Measurements from ENCODE around the gene FTH1.
"Not testable (repeated sequence)": the region's sequence is repeated elsewhere in the genome, so short reads cannot be mapped to it uniquely, and the experiment has no call there.

FTH1 gene

DNA sequence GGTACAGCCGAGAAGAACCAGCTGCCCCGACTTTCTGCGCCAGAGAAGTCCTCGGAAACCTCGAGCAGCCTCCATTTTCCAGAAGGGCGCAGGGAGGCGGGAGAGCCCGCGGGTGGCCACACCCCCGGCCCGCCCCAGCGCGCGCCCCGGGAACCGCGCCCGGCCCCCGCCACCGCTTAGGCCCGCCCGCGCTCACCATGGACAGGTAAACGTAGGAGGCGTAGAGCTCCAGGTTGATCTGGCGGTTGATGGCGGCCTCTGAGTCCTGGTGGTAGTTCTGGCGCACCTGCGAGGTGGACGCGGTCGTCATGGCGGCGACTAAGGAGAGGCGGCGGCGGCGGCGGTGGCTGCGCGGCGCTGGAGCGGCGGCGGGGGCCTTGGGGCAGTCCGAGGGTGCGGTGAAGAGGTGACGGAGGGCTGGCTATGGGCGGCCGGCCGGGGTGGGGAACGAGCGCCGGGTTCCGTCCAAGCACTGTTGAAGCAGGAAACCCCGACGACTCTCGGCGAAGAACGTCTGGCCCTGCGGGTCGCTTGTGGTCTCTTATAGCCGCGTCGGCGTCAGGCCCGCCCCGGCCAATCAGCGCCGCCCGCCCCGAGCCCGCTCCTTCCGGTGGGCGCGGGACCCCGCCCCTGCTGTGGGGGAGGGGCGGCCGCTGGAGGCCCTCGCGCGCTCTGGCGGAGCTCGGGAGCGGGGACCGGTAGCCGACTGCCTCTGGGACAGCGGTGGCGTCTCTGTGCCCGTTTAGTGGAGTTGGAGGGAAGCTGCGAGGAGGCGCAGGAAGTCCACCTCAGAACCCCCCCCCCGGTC is at the start of gene FTH1:
TSS of gene FTH1 (minus strand) at position 519 of the 808 bp plus-strand sequence. CDS start at position 310, 209 bp downstream.
- DNase-seq (ENCODE audit: low spot score), result peak; percentile 95

DNA sequence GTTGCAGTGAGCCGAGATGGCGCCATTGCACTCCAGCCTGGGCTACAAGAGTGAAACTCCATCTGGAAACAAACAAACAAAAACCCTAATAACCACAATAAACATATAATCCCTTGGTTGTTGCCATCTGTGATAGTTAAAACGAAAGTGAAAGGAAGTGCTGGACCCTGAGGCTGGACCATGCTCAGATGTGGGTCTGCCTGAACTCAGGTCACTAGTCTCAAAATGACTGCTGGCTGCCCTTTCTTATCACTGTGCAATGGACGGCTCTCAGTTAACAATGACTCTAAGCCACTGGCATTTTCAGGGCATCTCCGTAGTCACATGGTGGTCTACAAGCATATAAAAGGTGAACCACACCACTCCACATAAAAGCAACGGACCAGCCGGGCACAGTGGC is 48.2 kb upstream of the FTH1 start:
- DNase-seq (ENCODE audit: low spot score), result no peak

DNA sequence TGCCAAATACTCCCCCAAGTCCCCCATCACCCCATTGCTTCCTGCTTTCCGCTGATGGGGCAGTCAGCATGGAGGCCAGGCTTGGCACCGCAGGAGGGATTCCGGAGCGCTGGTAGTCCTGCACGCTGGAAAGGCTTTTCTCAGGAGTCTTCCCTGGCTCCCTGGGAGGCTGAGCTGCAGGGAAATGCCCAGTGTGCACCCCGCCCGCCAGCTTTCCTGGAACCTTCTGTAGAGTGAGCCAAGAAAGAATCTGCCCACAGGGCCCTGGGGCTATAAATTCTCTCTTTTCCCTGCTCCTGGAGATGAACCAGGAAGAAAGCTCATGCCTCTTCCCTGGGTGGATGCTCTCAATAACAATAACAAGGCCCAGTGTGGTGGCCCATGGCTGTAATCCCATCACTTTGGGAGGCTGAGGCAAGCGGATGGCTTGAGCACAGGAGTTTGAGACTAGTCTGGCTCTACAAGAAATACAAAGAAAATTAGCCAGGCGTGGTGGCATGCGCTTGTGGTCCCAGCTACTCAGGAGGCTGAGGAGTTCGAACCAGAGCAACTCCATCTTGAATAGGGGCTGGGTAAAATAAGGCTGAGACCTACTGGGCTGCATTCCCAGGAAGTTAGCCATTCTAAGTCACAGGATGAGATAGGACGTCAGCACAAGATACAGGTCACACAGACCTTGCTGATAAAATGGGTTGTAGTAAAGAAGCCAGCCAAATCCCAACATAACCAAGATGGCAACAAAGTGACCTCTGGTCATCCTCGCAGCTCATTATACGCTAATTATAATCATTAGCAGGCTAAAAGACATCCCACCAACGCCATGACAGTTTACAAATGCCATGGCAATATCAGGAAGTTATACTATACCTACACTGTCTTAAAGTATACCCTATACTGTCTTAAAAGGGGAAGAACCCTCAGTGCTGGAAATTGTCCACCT is 46.4 kb upstream of the FTH1 start:
- DNase-seq (ENCODE audit: low spot score), result peak; percentile 75

DNA sequence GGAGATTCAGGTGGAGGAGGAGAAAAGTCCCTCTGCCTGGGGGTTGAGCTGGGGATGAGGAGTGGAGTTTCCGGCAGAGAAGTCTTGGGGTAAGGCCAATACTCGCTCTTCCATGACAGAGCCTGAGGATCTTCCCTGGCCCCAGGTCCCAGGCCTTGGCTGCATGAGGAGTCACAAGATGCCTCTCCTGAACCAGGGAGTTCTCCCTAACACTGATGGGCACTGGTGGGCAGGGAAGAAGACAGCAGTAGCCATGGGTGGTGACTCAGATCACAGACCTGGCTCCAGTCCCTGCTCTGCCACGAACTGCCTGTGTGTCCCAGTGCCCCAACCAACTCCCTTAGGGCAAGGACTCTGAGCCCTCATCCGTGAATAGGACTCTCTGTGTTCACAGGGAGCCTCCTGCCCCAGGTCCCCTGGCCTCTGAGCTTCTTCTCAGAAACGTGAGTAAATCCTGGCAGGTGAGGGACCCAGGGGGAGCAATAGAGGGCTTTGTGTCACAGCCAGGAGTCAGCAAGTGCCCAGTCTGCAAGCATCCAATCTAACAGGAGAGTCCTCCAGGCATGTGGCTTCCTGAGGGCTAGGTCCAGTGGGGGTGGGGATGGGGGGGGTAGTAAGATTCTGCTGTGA is 45.5 kb upstream of the FTH1 start:
- DNase-seq (ENCODE audit: low spot score), result peak; percentile 94

DNA sequence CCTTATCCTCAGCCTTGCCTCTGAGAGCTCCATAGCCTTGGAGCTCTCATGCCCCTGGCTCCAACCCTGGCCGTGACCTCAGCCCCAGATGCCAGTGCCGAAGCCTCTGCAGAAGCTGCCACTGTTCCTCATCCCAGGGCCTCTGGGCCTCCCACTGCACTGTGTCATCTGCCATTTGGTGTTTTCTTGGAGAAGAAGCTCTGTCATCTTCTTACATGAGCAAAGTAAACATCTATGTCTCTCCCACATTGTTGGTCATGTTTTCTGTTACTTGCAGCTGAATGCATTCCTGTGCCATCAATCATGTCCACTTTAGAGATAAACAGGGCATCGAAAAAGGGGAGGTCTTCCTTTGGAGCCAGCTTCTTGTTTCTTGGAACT is 45.0 kb upstream of the FTH1 start:
- DNase-seq (ENCODE audit: low spot score), result no peak

DNA sequence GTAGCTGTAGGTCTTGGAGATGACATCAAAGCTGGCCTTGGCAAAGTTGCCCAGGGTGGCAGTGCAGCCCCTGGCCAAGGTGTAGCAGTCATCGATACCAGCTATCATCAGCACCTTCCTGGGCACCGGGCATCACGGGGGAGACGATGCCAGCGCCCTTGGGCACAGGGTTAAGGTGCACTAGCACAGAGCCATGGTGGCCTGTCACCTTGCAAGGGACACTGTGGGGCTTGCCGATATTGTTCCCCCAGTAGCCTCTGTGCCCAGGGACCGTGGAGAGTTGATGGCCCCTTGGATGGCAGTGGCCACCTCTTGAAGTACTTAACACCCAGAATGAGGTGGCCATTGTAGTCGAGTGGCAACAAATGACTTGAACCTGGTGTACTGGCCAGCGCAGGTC is 44.4 kb upstream of the FTH1 start:
- DNase-seq (ENCODE audit: low spot score), result no peak

DNA sequence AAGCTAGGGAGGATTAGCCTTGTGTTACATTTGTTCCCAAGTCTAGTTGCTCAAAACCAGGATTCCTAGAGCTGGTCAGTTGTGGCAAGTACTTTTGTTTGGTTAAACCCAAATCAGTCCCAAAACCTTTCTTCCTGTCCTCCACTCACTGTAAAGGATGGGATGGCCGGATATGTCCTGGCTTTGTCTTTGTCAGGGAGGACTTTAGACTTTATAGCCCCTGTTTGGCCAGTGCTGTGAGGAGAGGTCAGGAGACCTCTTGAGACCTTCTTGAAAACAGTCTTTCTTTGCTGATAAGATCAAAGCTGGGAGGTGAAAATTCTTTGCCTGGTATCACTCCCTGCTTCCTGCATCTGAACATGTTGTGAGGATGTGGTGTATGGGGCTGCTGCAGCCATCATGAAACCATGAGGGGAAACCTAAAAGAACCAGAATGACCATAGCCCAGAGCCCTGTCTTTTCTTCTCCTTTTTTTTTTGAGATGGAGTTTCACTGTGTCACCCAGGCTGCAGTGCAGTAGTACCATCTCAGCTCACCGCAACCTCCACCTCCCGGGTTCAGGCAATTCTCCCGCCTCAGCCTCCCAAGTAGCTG is 43.6 kb upstream of the FTH1 start:
- DNase-seq (ENCODE audit: low spot score), result no peak

DNA sequence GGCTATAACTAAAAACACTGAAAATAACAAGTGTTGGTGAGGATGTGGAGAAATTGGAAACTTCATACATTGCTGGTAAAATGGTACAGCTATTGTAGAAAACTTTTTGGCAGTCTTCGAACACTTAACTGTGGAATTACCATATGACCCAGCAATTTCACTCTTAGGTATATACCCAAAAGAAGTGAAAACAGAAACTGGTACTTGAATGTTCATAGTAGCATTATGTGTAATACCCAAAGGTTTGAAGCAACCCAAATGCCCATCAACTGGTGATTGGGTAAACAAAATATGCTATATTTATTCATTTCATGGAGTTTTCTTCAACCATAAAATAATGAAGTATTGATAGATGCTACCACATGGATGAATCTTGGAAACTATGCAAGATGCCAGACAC is 40.8 kb upstream of the FTH1 start:
- DNase-seq (ENCODE audit: low spot score), result no peak

DNA sequence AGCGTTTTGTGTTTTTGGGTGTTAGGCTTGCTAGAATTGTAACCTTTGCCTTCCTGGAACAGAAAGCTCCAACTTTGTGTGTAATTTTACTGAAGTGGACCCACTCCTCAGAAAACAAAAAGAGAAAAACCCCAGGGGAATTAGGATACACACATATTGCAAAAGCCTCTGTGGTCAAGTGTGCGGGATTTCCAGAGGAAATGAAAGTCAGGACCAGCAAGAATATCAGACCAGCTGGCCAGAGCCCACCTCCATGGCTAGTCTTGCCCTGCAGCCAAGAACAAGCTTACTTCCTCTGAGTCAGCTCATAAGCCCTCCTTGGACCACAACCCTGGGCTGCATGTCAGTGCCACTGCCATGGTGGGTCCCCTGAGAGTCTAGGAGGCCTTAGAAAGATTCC is 37.0 kb upstream of the FTH1 start:
- peak; percentile 63 for DNase-seq (ENCODE audit: low spot score)

DNA sequence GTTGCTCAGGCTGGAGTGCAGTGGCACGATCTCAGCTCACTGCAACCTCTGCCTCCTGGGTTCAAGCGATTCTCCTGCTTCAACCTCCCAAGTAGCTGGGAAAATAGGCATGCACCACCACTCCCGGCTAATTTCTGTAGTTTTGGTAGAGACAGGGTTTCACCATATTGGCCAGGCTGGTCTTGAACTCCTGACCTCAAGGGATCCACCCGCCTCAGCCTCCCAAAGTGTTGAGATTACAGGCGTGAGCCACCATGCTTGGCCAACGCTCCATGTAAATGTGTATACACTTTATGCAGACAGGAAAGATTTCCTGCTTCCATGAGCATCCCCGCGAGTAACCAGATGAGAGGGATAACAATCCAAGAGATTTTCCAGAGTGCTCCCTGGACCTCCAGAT is 34.8 kb upstream of the FTH1 start:
- not testable (repeated sequence) for DNase-seq (ENCODE audit: low spot score)

DNA sequence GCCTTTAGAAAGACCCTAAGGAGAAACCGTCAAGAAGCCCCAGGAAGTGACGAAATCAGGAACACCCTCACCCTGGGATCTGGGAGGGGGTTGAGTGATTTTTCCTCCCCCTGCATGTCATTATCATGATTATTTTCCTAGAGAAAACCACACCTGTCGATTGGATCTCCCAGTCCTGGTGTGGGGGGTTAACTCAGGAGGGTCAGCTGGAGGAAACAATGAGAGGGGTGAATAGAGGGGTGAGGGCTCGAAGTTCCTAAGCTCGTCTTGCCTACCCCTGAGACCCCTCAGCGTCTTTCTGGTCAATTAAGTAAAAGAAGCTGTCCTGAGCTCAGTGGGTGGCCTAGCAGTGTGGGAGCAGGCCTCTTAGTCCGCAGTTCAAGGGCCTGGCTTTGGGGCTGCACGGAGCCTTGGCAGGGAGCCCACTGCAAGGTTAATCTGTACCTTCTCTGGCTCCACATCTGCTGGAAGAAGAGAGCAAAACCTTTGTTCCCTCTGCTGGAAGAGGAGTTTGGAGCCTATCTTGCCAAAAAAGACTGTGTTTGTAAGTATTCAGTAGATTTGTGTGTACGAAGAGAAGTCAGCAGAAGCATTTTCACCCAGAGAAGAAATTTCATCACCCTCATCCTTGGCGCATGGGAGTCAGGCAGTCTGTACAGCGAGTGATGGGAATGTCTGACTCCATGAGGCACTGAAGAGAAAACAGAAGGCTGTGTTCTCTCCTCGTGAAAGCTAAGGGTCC is 34.2 kb upstream of the FTH1 start:
- peak; percentile 74 for DNase-seq (ENCODE audit: low spot score)

DNA sequence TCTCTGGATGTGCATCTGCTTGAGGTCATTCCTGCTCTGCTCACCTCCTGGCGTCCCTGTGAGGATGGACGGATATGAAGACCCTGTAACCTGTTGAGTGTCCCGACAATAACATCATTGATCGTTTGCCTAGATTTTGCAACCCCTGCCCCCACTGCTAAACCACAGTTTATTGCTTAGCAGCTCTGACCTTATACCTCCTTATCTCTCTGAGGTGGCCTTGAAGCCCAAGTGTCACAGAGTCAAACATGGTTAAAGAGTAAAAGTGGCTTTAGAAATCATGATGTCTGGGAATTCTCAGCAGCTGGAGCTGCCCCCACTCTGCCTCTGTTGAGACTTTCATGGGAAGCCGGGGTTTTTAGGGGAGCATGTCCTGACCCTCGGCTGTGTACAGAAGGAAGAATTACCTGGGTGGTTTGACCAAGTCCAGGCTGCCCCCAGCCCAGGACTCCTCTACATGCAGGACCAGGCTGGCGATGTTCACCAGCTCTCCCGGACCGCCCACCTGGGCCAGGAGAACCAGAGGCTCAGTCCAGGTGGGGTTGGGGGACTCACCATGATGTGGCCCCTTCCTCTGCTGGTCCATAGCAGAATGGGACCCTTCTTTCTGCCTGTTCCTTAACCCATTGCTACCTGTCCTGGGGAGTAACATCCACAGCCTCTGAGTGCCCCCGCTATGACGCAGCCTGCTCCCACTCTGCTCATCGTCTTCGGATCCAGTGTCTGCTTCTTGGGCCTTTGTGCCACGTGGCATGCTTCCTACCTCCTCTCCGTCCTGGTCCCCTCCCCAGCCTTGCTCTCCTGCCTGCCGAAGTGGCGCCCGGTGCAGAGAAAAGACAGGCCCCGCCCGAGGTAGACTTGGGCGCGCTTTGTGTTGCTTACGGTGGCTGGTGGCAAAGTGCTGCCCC is 33.4 kb upstream of the FTH1 start:
- no peak for DNase-seq (ENCODE audit: low spot score)

DNA sequence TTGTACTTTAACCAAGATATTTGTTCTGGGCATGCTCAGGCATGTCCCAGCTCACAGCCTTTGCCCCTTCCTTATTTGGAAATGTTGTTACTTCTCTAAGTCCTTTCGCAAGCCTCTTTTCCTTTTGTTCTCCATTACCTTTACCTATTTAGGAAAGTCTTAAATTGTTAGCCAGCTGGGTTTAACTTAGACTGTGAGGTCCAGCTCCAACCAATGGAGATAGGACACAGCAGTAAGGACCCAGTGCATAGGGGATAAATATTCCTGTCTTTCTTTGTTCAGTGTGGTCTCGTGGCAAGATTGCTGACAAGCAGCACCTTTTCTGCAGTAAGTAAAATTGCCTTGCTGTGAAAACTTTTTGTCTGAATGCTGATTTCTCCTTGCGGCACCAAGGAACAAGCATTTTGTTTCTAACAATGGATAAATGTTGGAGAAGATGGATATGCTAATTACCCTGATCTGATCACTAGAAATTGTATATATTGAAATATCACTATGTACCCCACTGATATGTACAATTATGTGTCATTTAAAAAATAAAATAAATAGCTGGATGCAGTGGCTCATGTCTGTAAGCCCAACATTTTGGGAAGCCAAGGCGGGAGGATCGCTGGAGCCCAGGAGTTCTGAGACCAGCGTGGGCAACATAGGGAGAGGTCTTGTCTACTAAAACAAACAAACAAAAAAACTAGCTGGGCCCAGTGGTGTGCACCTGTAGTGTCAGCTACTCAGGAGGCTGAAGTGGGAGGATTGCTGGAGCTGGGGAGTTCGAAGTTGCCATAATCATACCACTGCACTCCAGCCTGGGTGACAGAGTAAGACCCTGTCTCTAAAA is 31.9 kb upstream of the FTH1 start:
- DNase-seq (ENCODE audit: low spot score), result no peak

DNA sequence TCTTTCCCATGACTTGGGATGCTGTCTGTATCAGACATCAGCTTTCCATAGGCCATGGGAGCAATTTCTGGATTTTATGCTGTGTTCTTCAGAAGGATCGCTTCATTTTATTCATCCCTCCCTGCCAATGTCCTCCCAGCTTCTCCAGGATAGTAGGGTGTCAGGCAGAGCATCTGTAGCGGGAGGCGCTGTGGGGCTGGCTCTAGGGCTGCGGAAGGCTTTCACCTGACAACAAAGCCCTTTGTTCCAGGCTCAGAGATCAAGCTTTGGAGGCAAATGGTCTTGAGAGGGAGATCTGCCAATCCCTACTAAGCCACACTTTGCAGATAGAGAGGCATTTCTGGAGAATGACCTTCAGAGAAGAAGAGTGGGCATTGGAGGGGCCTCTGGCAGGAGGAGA is 29.5 kb upstream of the FTH1 start:
- DNase-seq (ENCODE audit: low spot score), result no peak

DNA sequence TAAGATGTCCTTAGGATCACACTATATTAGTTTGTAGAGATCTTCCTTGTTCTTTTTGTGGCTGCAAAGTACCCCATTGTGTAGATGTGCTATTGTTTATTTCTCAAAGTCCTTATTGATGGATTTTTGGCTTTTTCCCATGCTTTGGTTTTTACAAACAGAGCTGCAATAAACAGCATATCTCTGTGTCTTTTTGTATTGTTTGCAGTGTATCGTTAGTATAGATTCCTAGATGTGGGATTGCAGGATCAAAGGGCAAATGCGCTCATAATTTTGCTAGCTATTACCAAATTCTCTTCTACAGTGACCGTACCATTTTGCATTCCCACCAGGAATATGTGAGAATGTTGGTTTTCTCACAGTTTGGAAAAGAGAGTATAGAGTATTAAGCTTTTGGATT is 27.5 kb upstream of the FTH1 start:
- DNase-seq (ENCODE audit: low spot score), result no peak

DNA sequence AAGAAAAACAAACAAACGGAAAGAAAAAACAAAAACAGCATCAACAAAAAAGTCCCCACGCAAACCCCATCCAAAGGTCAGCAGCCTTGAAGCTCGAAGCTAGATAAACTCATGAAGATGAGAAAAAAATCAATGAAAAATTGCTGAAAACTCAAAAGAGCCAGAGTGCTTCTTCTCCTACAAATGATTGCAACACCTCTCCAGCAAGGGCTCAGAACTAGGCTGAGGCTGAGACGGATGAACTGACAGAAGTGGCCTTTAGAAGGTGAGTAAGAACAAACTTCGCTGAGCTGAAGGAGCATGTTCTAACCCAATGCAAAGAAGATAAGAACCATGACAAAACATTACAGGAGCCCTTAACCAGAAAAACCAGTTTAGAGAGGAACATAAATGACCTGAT is 18.4 kb upstream of the FTH1 start:
- no peak for DNase-seq (ENCODE audit: low spot score)

DNA sequence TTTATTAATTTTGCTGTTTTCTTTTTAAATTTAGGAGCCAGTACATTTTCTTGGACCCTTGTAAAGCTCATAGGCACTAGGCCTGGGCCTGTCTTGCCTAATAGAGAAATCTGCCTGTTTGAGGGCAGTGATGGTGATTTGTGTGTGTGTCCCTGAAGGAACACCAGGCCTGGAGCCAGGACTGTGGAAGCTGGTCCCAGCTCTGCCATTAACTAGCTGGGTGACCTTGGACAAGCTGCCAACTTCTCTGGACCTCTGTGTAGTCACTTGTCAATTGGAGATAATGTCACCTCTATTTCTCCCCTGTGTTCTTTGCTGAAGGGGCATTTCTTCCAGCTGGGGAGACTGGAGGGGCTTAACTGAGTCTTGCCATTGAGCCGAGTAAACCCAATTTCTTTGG is 16.0 kb upstream of the FTH1 start:
- no peak for DNase-seq (ENCODE audit: low spot score)

DNA sequence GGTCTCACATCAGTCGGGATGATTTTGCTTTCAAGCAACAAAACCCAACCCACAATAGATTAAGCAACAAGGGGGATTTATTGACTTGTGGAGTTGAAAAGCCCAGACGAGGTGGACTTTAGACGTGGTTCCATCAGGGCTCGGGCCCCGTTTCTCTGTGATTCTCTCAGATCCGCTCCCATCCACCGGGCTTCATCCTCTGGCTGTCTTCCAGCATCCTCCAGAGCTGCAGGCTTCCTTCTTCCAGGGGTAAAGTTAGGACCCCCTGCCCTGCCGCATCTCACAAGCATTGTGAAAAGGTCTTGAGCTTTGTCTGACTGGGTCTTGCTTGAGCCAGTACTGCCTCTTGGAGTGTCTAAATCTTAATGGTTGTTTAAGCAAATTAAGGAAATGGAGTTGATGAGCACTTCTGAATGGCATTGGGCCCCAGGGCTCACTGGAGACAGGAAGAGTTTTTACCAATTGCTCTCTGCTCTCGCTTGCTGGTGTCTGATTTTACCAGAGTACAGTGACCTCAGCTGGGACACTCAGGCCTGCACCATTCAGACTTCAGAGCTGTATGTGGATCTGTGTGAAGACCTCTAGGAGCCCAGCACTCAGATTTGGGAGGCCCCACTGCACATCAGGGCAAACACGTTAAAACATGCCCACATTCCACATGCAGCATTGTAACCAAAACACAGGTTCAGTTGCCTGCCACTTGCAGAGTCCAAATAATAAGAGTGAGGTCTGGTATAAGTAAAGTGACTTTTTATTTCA is 13.5 kb upstream of the FTH1 start:
- no peak for DNase-seq (ENCODE audit: low spot score)

Measured in kidney tubule cell (primary cell).